ENCODE data around the gene NCKAP5.

The NCKAP5 gene

GRCh38 chr2:133573491-133574162, 5.4 kb upstream of the NCKAP5 start:
- DNase-seq, result no peak

- DNase-seq, result no peak
Observed at GRCh38 chr2:133571249-133571648, 3.0 kb upstream of the NCKAP5 start.

- DNase-seq, result no peak
Observed at GRCh38 chr2:133570542-133570941, 2.3 kb upstream of the NCKAP5 start.

- DNase-seq, result no peak
Observed at GRCh38 chr2:133569286-133569830, 1.1 kb upstream of the NCKAP5 start.

- no peak for DNase-seq
Observed at GRCh38 chr2:133568598-133568997, 335 bp upstream of the NCKAP5 start.

GRCh38 chr2:133562558-133562957, 5.7 kb downstream of the NCKAP5 start:
- DNase-seq, result no peak

- DNase-seq, result no peak
Observed at GRCh38 chr2:133561045-133561852, 7.0 kb downstream of the NCKAP5 start.

- no peak for DNase-seq
Observed at GRCh38 chr2:133557614-133558013, 10.6 kb downstream of the NCKAP5 start.

GRCh38 chr2:133553838-133554408, 14.3 kb downstream of the NCKAP5 start:
- DNase-seq, result no peak

- no peak for DNase-seq
Observed at GRCh38 chr2:133553251-133553650, 15.0 kb downstream of the NCKAP5 start.

GRCh38 chr2:133552821-133553220, 15.4 kb downstream of the NCKAP5 start:
- no peak for DNase-seq

- DNase-seq, result no peak
Observed at GRCh38 chr2:133541797-133542196, 26.5 kb downstream of the NCKAP5 start.

GRCh38 chr2:133541376-133541775, 26.9 kb downstream of the NCKAP5 start:
- DNase-seq, result no peak

- DNase-seq, result no peak
Observed at GRCh38 chr2:133532919-133533318, 35.3 kb downstream of the NCKAP5 start.

GRCh38 chr2:133531382-133531781, 36.9 kb downstream of the NCKAP5 start:
- no peak for DNase-seq

- no peak for DNase-seq
Observed at GRCh38 chr2:133530645-133531044, 37.6 kb downstream of the NCKAP5 start.

- DNase-seq, result no peak
Observed at GRCh38 chr2:133526530-133527300, 41.5 kb downstream of the NCKAP5 start.

GRCh38 chr2:133525613-133526529, 42.4 kb downstream of the NCKAP5 start:
- DNase-seq, result no peak

GRCh38 chr2:133525090-133525489, 43.2 kb downstream of the NCKAP5 start:
- no peak for DNase-seq

- no peak for DNase-seq
Observed at GRCh38 chr2:133523406-133523805, 44.9 kb downstream of the NCKAP5 start.

- DNase-seq, result no peak
Observed at GRCh38 chr2:133522204-133522603, 46.1 kb downstream of the NCKAP5 start.

Data from right forelimb (tissue), 1 donor.